HL-60/S4 treated with phorbol 12-myristate 13-acetate at 8.2 ng/mL for 4 days and 3 days (cell line): ENCODE measurements around the gene MYL9.
"Not testable (repeated sequence)": the region's sequence is repeated elsewhere in the genome, so short reads cannot be mapped to it uniquely, and the experiment has no call there.

ENCODE experiments used
- in situ Hi-C: fragments of 300-500 bp; cut with MboI; formaldehyde crosslinking; loops from 2 replicates; pipeline ENCODE4 v1.15.0; 2022; ENCODE audit warnings: low sequenced_read_pairs

Gene MYL9

DNA sequence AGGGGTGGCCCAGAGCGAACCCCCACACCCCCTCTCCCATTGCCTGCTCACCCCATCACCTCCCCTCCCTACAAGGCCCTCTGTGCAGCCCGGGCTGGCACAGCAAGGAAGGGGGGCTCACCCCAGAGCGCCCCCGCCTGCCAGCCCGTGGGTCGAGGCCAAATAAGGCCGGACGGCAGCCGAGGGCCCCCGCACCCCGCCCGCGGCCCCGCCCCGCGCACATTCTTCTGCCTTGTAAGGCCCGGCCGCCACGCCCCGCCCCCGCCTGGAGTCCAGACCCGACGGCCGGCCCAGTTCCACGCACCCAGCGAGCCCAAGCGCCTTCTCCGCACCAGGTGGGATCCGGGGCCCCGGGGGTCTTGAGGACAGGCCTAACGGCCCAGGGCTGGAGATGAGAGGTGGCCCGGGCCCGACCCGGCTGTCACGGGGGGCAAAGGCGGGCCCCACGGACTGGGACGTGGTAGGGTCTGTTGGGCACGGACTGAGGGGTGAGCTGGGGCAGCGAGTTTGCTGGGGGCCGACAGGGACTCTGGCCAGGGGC, at the start of gene MYL9:
MYL9 (plus strand) TSS at position 293 of the 541 bp plus-strand sequence. CDS start 3,366 bp downstream, outside the sequence.
- in situ Hi-C loops = no loop called here

DNA sequence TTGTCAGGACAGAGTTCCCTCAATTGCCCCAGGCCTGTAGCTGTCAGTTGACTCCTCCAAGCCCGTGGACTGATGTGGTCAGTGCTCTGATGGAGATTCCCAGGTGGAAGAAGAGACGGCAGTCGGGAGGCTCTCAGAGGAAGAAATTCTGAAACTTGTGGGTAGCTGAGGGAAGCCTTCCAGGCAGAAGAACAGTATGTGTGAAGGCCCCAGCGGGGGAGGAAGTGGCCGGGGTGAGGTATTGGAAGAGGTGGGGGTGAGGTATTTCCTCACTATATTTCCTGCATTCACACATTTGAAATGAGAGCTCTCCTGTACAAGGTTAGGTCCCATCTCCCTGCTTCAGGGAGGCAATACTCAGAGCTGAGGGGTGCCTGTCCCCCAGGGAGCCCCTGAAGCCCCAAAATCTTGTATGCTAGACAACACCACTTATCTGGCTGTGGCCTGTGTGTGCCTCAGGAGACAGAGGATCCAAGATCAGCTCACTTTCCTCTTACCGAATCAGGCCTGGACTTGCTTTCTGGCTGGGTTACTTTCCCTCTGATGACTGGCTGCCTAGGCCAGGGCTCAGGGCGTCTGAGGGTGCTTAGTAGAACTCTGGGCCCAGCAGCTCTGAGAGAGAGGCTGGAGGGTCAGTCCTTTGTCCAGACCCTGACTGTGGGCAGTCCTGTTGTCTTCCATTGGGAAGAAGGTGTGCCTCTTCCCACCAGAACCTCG, 49.3 kb upstream of the MYL9 start:
- in situ Hi-C loops = no loop called here

DNA sequence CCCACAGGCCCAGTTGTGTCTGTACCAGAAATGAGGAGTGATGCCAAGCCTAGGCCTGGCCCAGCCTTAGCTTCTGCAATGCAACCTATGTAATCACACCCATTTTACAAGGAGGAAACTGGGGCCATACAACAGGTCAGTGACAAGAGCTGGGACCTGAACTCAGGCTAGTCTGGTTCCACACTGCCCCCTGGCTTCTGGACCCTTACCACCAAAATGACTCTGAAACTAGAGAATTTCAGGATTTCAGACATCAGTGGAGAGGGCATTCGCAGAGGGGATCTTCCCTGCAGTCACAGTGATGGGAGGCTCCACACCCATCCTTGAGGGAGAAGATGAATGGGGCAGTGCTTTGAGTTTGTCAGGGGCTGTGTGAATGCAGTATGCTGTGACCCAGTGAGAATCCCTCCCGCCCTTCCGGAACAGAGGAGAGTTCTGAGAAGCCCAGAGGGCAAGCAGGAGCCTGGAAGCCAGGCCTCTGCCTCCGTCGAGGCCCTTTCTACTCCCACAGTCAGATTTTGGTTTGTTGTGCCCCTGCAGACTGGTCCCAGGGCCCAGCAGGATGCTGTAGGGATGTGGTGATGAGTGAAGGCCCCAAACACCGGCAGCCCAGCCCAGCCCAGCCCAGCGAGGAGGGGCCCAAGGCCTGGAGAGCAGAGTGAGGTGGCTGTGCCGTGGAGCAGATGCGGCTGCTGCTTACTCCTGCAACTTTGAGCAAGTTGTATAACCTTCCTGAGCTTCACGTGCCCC, 48.1 kb upstream of the MYL9 start:
- in situ Hi-C loops = no loop called here

DNA sequence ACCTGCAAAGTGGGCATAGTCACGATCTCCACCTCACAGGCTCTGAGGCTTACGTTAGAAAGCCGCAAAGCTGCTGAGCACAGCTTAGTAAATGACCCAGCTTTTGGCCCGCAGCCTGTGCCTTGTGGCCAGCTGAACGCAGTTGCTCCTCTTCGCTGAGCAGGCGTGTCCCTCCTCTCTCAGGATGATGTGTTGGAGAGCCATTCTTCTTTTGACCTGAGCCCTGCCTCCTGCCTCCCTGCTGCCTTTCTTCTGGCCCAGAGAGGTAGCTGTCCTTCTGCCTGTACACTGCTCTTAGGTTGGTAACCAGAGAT, 47.6 kb upstream of the MYL9 start:
- in situ Hi-C loops = no loop called here

- in situ Hi-C loops = no loop called here
Measured at GRCh38 chr20:36496707-36497669, 44.3 kb upstream of the MYL9 start.

GRCh38 chr20:36497856-36498255, 43.5 kb upstream of the MYL9 start:
- in situ Hi-C loops = no loop called here

DNA sequence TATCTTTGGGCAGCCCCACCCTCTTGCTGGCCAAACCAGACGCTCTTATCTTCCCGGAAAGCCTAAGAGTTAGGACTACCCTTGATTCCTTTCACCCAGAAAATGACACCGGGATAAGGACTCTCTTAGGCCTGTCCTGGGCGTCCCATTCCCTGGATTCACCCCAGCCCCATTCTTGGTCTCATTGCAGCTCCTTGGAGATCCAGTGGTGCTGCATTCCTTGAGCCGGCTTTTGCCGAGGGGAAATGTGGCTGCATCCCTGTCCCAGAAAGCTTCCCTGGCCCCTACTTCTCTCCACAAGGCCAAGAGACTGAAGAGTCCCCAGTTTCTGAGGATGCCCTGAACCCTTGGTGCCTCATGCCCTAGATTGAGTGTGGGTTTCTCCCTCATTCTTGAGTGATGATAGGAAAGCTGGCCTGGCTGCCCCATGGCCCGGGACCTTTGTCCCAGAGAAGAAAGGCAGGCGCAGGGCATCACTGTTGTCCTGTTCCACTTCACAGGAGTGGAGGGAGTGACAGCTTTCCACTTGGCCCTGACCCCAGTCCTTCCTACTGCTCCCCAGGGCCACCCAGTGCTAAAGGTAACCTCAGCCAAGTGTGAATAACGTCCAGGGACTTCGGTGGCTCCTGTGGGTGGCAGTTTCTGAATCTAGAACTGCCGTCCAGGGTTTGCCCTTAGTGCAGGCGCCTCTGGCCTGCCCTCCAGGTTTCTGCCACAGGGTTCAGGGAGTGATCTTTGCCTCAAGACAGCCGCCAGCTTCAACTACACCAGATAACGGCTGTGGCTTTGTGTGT, 42.7 kb upstream of the MYL9 start:
- in situ Hi-C loops = no loop called here

DNA sequence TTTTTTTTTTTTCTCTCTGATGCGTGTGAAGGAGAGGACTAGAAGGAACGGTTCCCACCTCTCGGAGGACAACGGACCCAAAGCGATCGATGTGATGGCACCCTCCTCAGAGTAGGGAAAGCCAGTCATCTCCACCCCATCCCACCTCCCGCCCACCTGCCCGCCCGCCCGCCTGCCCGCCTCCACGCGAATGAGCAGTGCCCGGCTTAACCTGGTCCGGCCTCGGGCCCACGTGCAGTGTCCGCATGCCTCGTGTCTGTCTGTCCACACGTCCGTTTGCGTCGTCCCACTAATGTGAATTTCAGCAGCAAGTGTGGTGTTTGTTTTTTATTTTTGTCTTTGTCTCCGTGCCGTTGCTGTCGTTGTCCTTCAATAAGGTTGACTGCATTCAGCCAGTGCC, 42.1 kb upstream of the MYL9 start:
- in situ Hi-C loops = no loop called here

- in situ Hi-C loops = no loop called here
Measured at GRCh38 chr20:36499723-36500501, 41.4 kb upstream of the MYL9 start.

GRCh38 chr20:36501367-36502006, 39.8 kb upstream of the MYL9 start:
- in situ Hi-C loops = no loop called here

DNA sequence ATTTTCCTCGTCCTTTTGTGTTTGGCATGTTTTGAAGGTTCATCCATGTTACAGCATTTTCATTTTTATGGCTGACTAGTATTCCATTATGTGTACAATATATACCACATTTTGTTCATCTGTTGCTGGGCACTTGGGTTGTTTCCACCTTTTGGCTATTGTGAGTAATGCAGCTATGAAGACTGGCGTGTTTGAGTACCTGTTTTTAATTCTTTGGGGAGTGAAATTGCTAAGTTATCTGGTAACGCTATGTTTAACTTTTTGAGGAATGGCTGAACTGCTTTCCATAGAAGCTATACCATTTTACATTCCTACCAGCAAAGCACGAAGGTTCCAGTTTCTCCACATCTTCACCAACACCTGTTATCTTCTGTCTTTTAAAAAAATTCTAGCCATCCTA, 37.0 kb upstream of the MYL9 start:
- in situ Hi-C loops = no loop called here

DNA sequence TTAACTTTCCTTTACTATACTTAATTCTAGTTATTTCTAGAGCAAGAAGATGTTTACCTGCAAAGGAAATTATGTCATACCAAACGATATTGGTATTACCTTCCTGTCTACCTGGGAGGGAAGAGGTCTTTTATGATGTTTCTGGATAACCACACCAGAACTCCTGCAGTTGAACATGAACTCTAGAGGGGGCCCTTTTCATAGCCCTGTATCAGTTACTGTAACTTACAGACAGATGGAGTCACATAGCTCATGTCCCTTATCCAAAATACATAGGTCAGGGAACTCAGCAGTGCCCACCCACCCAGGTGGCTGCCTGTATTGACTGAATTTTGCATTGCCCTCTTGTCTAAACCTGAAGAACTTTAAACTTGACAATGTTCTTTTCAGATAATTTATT, 35.1 kb upstream of the MYL9 start:
- in situ Hi-C loops = no loop called here

DNA sequence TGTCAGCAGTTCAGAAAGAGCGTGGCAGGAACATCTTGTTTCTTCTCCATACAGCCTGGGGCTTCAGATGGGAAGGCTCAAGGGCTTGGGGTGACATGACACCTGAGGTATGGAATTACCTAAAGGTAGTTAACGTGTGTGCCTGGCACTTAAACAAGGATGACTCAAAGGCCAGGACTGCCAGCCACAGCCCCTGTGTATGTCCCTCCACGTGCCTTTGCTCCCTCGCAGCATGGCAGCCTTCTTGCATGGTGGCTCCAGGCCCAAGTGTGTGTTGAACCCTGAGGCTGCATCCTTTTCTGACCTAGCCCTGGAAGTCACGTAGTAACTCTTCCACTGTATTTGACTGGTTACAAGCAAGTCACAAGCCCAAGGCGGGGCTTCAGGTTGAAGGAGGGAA, 33.6 kb upstream of the MYL9 start:
- in situ Hi-C loops = no loop called here

GRCh38 chr20:36519012-36519719, 22.2 kb upstream of the MYL9 start:
- in situ Hi-C loops = no loop called here

GRCh38 chr20:36519944-36520343, 21.4 kb upstream of the MYL9 start:
- in situ Hi-C loops = no loop called here

DNA sequence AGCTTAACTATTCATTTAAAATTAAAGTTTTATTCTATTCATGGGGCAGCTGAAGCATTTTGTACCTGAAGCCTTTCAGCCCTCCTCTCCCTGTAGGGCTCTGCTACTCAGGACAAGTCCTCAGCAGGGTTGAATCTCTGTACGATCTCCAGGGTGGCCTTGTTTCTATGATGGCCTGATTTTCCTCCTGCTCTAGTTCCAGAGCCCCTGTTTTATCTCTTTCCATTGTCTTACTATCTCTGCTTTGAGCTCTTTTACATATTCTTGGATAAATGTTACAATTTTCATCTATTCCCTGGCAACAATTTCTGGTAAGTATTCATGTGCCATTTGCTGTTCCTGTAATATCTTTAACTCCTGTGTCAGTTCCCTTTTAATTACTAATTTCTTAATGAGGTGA, 19.8 kb upstream of the MYL9 start:
- in situ Hi-C loops = no loop called here

DNA sequence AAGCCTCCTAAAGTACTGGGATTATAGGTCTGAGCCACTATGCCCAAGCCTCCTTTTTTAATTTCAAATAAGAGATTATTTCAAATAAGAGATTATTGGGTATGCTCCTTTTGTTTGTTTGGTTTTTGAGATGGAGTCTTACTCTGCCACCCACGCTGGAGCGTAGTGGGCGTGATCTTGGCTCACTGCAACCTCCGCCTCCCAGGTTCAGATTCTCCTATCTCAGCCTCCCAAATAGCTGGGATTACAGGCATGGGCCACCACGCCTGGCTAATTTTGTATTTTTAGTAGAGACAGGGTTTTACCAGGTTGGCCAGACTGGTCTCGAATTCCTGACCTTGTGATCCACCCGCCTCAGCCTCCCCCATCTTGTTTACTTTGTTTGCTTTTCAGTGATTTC, 18.9 kb upstream of the MYL9 start:
- in situ Hi-C loops = not testable (repeated sequence)

- in situ Hi-C loops = no loop called here
Measured at GRCh38 chr20:36523341-36523740, 18.0 kb upstream of the MYL9 start.
